Measurements from ENCODE around the gene ANKRD6. TPM values are rescaled to one million over a fixed set of nuclear protein-coding genes. Genes with fewer than 3 reads are reported as not detected.

ANKRD6 gene
- total RNA-seq, 1 experiment from 2014 or later, result 5.6 TPM

DNA sequence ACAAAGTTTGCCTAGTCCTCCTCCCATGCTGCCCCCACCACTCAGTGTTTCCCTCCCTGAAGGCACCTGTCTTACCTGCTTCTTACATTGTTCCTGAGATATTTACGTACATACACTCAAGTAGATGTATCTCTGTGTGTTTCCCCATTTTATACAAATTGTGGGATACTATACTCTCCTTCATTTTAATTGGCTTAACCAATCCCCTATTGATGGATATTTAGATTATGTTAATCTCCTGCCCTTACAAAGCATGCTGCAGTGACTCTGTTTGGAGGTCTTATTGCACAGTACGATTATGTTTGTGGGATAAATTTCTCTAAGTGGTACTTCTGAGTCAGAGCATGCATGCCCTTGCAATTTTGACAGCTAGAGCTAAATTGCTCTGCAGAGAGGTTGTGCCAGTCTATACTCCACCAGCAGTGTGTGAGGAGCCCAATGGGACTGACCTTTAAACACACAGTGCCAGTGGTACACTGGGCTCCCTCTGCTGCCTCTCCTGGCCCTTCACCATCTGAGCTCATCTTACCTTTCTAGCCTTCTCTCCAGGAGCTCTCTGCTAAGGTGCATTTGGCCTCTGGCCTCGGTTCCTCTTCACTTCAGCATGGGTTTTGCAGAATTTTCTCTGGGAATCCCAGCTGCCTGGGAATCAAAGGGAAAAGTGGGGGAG, 148.2 kb downstream of the ANKRD6 start:
- H3K4me2 ChIP-seq (ENCODE audit: insufficient read depth, insufficient read length, low read length), result no peak overlapping the region
- no peaks in the 10 kb centered on the region for H3K27me3 Mint-ChIP-seq (ENCODE audit: low read depth)
- H3T11ph ChIP-seq (ENCODE audit: low read length), result no peak overlapping the region
- no peak overlapping the region for H2AFZ ChIP-seq (ENCODE audit: low read length)
- H3K9me3 Mint-ChIP-seq, result no peaks in the 10 kb centered on the region
- no peak overlapping the region for H3K56ac ChIP-seq (ENCODE audit: insufficient read length, low read depth, low read length)
- no peaks in the 10 kb centered on the region for H3K23me2 ChIP-seq (ENCODE audit: insufficient read length, low read depth, low read length, poor library complexity, severe bottlenecking)
- H3K23ac ChIP-seq (ENCODE audit: insufficient read length, low read depth, low read length), result no peak overlapping the region
- H3K18ac ChIP-seq (ENCODE audit: insufficient read length, low read depth, low read length), result no peak overlapping the region
- no peak overlapping the region for H2BK15ac ChIP-seq (ENCODE audit: low read depth, low read length)
- no peak overlapping the region for H3K14ac ChIP-seq (ENCODE audit: insufficient read depth, low read length)
- H3K79me2 ChIP-seq (ENCODE audit: insufficient read depth, low read length), result no peaks in the 10 kb centered on the region
- H4K91ac ChIP-seq (ENCODE audit: insufficient read length, low read depth, low read length), result no peak overlapping the region
- no peak overlapping the region for H3K4me3 Mint-ChIP-seq
- no peaks in the 10 kb centered on the region for H3K36me3 Mint-ChIP-seq (ENCODE audit: insufficient read depth in 1 of 3, low read depth in 3 of 3)
- no peak overlapping the region for H2AK5ac ChIP-seq (ENCODE audit: insufficient read length, low read length)
- H3K79me1 ChIP-seq (ENCODE audit: insufficient read depth, low read depth, low read length, poor library complexity, severe bottlenecking), result no peaks in the 10 kb centered on the region
- no peak overlapping the region for H2BK12ac ChIP-seq (ENCODE audit: insufficient read length, low read depth, low read length)
- DNase-seq, result no peak
- H3K9me3 ChIP-seq (ENCODE audit: control insufficient read depth, low read depth, low read length), result no peaks in the 10 kb centered on the region
- no peak overlapping the region for H3K9ac ChIP-seq (ENCODE audit: extremely low read depth, insufficient read length, low read length)
- no peak overlapping the region for H4K5ac ChIP-seq (ENCODE audit: insufficient read length, low read depth, low read length)
- H2BK120ac ChIP-seq (ENCODE audit: low read depth, low read length, poor library complexity, severe bottlenecking), result no peak overlapping the region
- H3K27ac ChIP-seq (ENCODE audit: insufficient read length, low read depth, low read length), result no peak overlapping the region
- TF ChIP-seq, protein P1, sequence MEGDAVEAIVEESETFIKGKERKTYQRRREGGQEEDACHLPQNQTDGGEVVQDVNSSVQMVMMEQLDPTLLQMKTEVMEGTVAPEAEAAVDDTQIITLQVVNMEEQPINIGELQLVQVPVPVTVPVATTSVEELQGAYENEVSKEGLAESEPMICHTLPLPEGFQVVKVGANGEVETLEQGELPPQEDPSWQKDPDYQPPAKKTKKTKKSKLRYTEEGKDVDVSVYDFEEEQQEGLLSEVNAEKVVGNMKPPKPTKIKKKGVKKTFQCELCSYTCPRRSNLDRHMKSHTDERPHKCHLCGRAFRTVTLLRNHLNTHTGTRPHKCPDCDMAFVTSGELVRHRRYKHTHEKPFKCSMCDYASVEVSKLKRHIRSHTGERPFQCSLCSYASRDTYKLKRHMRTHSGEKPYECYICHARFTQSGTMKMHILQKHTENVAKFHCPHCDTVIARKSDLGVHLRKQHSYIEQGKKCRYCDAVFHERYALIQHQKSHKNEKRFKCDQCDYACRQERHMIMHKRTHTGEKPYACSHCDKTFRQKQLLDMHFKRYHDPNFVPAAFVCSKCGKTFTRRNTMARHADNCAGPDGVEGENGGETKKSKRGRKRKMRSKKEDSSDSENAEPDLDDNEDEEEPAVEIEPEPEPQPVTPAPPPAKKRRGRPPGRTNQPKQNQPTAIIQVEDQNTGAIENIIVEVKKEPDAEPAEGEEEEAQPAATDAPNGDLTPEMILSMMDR (conservative IDR thresholded peaks at IDR 0.05), result no peak
- H3K4me1 Mint-ChIP-seq, result peaks cover 3 to 15% of the 10 kb centered on the region in 2 experiments; a peak in 3 of 4 replicates
- H4K20me1 ChIP-seq (ENCODE audit: control insufficient read depth, insufficient read depth, insufficient read length), result no peaks in the 10 kb centered on the region
- no peak overlapping the region for H4K8ac ChIP-seq (replicated peaks; ENCODE audit: insufficient read length, low read depth, low read length)
- H3K4me1 ChIP-seq (ENCODE audit: insufficient read depth, low read length), result no peaks in the 10 kb centered on the region
- H2BK20ac ChIP-seq (ENCODE audit: low read depth, low read length, poor library complexity, severe bottlenecking), result no peak overlapping the region
- WGBS (ENCODE audit: extremely low coverage, insufficient read length, low lambda C conversion rate), result no CpG with 5 or more reads among the region's 3 CpGs
- H3K27ac Mint-ChIP-seq, result no peak overlapping the region; a peak in 1 of 7 replicates
- no peaks in the 10 kb centered on the region for H3K27me3 ChIP-seq (ENCODE audit: insufficient read depth, low read length)
- H2BK5ac ChIP-seq (ENCODE audit: insufficient read length, low read length), result no peak overlapping the region
- no peak overlapping the region for H3K4ac ChIP-seq (ENCODE audit: low read depth, low read length)
